ENCODE results near the gene EDIL3.

- TF ChIP-seq, protein P1, sequence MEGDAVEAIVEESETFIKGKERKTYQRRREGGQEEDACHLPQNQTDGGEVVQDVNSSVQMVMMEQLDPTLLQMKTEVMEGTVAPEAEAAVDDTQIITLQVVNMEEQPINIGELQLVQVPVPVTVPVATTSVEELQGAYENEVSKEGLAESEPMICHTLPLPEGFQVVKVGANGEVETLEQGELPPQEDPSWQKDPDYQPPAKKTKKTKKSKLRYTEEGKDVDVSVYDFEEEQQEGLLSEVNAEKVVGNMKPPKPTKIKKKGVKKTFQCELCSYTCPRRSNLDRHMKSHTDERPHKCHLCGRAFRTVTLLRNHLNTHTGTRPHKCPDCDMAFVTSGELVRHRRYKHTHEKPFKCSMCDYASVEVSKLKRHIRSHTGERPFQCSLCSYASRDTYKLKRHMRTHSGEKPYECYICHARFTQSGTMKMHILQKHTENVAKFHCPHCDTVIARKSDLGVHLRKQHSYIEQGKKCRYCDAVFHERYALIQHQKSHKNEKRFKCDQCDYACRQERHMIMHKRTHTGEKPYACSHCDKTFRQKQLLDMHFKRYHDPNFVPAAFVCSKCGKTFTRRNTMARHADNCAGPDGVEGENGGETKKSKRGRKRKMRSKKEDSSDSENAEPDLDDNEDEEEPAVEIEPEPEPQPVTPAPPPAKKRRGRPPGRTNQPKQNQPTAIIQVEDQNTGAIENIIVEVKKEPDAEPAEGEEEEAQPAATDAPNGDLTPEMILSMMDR (IDR thresholded peaks at IDR 0.05), result no peak
- TF ChIP-seq POLR2A (IDR thresholded peaks at IDR 0.05), result no peak
Observed at GRCh38 chr5:84248013-84248412, 136.7 kb downstream of the EDIL3 start.

Data from tibial nerve (tissue), 3 donors.